ENCODE data around the gene CYP2W1.
"Not testable (repeated sequence)": the region's sequence is repeated elsewhere in the genome, so short reads cannot be mapped to it uniquely, and the experiment has no call there.

Gene CYP2W1

DNA sequence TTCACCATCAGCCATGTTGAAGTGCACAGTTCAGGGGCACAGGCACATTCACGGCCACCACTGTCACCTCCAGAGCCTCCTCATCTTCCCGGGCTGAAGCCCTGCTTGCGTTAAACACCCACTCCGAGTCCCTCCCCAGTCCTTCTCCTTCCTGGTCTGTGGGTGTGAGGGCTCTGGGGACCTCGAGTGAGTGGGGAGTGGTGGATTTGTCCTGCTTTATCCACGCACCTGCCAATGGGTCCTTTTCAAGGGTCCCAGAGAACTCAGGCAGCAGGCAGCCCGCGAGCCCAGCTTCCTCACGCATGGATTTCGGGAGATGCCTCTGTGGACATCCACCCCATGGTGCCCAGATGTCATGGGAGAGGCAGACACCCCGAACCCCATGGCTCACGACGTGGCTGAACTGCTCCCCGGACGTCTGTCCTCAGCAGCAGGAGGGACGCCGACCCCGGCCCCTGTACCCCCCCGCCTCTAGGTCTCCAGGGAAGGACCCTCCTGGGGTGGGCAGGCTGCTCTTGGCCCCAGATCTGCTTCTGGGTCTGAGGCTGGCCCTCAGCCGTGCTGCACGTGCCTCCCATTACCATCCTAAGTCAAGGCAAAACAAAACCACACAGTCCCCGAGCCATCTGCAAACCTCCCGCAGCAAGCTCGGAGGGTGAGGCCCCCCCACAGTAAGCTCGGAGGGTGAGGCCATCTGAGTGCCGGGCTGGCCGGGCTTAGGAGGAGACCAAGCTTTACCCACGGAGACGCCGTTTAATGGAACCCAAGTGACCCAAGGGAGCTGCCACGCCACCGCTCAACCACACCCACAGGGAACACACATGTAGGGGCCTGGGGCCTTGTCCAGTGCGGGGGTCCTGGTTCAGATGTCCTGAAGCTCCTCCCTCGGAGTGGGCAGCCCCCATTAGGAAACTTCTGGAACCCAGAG, 9.0 kb downstream of the CYP2W1 start:
- no peak overlapping the region for H3K4me3 ChIP-seq (ENCODE audit: low read length)
- DNase-seq (ENCODE audit: low read depth, low spot score), result no peak

DNA sequence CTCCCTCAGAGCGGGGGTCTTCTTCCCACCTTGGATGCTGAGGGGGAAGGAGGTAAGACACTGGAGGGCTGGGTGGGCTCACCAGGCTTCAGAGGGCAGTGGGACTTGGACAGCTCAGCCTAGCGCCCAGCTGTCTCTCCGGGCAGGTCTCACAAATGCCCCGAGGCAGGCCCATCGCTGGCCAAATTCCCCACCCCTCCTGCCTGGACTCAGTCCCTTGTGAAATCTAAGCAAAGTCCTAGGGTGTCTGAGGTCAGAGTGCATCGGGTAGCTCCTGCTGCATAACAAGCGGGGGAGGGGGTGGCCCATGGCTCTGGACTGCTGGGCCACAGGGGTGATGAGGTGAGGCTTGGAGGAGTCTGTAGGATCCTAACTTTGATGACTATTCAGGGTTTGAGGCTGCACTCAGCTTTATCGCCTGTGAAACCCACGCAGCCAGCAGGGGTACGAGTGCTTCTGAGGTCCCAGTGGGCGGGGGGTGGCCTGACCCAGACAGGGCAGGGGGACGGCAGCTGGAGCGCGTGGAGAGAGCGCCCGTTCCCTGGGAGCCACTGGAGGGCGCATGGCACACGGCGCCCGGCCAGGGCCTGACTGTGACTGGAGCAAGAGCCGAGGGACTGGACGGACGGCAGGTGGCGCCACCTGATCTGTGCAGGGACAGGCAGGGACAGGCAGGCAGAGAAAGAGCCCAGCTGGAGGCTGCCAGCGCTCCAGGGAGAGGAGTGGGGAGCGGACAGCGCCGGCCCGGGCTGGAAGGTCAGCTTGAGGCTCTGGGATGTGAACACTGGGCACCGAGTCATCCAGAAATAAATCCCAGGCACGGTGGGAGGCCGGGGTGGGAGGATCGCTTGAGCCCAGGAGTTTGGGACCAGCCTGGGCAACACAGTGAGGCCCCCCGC, 10.0 kb downstream of the CYP2W1 start:
- no peak overlapping the region for H3K4me3 ChIP-seq (ENCODE audit: low read length)
- peak; percentile 86 for DNase-seq (ENCODE audit: low read depth, low spot score)

DNA sequence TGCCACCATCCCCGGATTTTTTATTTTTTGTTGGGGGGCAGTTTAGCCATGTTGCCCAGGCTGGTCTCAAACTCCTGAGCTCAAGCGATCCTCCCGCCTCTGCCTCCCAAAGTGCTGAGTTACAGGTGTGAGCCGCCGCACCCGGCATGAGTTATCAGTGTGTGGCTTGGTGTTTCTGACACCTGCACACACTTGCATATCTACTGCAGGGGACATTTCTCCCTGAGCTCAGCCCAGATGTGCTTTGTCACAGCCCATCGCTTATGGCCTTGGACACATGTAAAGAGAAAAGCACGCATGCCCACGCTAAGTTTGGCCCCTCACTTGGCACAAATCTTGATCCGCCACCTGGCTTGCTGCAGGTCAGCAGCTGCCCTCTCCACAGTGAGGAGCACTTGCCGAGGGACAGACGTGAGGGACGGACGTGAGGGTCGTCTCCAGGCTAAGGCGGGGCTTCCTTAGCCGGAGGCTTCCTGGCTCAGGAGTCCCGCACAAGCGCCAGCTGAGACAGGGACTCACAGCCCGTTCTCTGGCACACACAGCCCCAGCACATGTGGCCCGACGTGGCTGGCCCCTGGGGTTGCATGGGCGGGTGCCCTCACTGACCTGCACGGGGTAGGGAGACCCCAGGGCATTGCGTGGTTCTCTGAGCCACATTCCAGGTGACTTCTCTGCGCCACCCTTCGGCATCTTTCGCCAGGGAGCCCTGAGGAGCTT, 11.8 kb downstream of the CYP2W1 start:
- no peak overlapping the region for H3K4me3 ChIP-seq (ENCODE audit: low read length)
- DNase-seq (ENCODE audit: low read depth, low spot score), result no peak

DNA sequence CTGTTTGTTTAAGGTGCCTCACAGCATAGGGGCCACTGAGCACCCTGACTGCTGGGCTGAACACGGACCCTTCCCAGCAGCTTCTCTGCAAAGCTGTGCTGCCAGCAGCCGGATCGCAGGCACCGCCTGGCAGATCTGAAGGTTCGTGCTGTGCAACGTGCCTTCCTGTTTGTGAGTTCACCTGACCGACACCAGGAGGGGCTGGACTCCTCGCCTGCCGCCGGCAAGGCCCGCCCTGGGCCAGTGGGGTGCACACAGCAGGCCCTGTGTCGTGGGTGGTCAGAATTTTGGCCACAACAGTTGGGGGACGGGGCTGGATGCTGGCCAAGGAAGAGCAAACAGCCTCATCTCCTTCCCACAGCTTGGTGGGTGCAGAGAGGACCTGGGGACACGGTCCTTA, 12.6 kb downstream of the CYP2W1 start:
- no peak overlapping the region for H3K4me3 ChIP-seq (ENCODE audit: low read length)
- no peak for DNase-seq (ENCODE audit: low read depth, low spot score)

DNA sequence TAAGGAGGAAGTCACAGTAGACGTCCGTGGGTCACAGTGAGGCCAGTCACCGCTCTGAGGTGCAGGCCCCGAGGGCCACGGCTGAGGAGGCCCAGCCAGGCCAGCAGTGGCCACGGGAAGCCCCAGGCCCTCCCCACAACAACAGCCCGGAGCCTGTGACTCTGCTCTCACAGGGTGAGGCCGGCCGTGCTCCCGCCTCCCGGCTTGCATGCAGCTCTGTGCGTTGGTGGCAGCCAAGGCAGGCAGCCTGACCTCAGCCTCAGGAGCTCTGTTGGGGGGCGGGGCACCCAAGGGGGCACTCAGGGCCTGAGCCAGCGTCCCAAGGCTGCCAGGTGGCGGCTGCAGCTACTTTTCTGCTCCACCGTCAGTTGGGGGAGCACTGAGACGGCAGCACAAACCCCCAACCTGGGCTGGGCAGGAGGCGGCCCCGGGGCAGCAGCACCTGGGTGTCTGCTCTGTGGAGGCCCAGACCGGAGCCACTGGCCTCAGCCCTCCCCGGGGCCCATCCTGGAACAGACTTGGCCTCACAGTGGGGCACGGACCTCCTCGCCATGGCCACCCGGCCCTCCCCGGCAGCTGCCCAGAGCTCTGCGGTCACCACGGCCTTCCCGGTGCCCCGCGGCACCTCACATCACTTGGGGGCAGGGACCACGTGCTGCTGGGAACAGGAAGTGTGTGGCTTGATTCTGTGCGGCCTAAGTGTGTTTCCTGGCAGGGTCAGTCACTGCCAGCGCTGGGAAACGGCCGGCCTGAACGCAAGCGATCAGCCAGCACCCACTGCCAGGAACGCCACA, 13.3 kb downstream of the CYP2W1 start:
- DNase-seq (ENCODE audit: low read depth, low spot score), result no peak

DNA sequence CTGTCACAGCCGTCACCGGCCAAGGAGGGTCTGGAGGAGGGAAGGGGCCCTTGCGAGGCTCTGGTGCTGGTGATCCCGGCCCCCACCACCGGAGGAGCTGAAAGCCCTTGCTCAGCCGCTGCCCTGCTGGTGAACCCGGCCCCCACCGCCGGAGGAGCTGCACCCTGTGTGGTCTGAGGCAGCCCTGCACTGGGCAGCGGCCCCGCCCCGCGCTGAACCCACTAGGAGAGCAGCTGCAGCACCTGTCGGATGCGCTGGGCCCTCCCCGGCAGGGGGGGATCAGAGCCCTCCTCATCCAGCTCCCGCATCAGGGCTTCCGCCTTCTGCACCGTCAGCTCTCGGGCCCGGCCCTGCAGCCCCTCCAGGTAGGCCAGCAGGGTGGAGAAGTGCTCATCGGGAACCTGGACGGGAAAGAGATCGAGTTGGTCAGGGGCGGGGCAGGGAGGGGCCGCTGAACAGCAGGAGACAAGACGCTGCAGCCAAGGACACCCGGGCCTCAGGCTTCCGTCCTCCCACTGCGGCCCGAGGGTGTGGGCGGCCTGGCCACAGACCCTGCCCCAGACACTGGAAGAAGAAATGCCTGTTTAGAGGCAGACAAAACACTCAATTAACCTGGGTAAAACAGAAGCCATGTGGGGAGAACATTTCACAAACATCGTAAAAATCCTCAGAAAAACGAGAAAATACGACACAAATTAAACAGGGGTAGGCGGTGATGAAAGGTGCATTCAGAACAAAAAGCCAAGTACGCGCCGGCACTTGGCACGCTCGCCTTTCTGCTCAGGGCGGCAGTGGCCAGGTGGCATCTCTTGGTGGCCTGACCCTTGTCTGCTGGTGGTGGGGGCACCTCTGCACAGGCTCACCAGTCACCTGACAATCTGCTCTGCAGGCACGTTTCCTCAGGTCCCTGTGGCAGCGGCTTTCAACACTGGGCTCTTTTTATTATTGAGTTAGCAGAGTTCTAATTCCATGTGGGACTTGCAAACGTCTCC, 14.7 kb downstream of the CYP2W1 start:
- no peak overlapping the region for H3K4me3 ChIP-seq (ENCODE audit: low read length)
- no peak for DNase-seq (ENCODE audit: low read depth, low spot score)

More for the DNA sequence above, 13.3 kb downstream of the CYP2W1 start:
- H3K4me3 ChIP-seq (ENCODE audit: low read length), result no peak overlapping the region

DNA sequence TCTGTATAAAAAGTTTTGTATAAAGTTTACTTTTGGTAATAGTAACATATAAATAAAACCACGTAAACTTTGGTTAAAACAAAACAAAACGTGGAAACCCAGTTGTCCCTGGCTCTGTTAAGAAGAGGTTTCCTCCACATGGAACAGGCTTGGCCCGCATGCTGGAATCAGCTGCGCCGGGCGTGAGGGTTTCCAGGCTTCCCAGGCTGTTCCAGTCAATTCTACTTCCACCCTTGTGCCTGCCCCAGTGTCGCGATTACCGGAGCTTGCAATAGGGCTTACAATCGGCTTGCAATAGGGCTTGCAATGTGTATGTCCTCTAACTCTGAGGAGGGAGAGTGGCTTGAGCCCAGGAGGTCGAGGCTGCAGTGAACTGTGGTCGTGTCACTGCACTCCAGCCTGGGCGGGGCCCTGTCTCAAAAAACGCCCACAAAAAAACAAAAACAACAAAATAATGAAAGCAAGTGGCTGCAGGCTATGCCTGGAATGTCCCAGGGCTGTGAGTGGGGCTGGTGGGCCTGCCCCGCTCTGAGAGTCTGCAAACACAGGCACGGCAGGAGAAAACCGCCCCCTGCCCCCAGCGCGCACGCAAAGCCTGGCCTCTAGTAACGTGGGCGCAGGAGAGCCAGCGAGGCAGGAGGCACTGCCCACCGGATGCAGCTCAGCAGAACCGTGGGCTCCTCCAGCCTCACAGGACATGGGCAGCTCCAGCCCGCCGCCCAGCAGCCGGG, 16.3 kb downstream of the CYP2W1 start:
- H3K4me3 ChIP-seq (ENCODE audit: low read length), result no peak overlapping the region
- DNase-seq (ENCODE audit: low read depth, low spot score), result no peak

DNA sequence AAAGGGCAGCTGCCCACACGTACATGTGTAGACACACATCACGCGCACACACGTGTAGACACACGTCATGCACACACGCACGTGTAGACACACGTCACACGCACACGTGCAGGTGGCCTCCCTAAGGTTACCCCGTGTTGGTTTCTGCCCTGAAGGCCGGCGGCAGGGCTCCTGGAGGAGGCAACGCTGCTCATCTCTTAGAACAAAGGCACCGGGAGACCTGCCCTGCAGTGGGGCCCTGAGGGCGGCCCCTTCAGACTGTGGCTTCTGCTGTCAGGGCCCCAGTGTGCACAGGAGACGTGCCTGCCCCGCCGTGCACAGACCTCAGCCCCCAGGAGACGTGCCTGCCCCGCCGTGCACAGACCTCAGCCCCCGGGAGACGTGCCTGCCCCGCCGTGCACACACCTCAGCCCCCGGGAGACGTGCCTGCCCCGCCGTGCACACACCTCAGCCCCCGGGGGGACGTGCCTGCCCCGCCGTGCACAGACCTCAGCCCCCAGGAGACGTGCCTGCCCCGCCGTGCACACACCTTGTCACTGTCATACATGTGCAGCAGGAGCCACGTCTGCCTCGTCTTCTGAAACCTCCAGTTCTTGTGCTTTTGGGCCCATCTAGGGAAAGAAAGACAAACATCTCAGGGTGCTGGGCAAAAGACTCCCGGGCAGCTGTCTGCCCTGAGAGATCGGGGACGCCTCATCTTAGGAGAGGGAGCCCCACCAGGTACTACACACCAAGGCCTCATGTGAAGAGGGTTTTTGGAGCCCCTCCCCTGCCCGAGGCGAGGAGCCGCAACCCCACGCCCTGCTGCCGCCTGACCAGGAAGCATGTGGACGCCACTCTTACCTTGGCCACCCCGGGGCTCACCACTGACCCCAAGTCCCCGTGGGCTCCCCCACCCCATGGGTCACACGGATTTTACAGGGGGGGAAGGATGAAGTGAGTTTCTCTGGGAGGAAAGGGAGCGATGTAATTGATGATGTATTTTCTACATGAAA, 17.3 kb downstream of the CYP2W1 start:
- no peak for DNase-seq (ENCODE audit: low read depth, low spot score)
- no peak overlapping the region for H3K4me3 ChIP-seq (ENCODE audit: low read length)

DNA sequence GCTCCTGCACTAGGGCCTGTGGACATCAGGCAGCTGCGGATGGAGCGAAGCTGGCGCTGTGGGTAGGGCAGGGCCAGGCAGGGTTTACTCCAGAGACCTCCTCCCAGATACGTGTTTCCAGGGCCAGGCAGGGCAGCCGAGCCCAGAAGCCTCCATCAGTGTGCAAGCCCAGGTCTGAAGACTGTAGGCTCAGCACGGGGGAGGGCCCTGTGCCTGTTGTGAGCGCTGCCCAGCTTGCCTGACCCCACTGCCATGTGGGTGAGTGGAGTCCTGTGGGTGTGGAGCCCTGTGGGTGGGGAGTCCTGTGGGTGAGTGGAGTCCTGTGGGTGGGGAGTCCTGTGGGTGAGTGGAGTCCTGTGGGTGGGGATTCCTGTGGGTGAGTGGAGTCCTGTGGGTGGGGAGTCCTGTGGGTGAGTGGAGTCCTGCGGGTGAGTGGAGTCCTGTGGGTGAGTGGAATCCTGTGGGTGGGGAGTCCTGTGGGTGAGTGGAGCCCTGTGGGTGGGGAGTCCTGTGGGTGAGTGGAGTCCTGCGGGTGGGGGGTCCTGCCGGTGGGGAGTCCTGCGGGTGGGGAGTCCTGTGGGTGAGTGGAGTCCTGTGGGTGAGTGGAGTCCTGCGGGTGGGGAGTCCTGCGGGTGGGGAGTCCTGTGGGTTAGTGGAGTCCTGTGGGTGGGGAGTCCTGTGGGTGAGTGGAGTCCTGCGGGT, 18.2 kb downstream of the CYP2W1 start:
- DNase-seq (ENCODE audit: low read depth, low spot score); H3K4me3 ChIP-seq (ENCODE audit: low read length): not testable (repeated sequence)

DNA sequence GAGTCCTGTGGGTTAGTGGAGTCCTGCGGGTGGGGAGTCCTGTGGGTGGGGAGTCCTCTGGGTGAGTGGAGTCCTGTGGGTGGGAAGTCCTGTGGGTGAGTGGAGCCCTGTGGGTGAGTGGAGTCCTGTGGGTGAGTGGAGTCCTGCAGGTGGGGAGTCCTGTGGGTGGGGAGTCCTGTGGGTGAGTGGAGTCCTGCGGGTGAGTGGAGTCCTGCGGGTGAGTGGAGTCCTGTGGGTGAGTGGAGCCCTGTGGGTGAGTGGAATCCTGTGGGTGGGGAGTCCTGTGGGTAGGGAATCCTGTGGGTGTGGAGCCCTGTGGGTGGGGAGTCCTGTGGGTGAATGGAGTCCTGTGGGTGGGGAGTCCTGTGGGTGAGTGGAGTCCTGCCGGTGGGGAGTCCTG, 19.0 kb downstream of the CYP2W1 start:
- DNase-seq (ENCODE audit: low read depth, low spot score); H3K4me3 ChIP-seq (ENCODE audit: low read length): not testable (repeated sequence)

DNA sequence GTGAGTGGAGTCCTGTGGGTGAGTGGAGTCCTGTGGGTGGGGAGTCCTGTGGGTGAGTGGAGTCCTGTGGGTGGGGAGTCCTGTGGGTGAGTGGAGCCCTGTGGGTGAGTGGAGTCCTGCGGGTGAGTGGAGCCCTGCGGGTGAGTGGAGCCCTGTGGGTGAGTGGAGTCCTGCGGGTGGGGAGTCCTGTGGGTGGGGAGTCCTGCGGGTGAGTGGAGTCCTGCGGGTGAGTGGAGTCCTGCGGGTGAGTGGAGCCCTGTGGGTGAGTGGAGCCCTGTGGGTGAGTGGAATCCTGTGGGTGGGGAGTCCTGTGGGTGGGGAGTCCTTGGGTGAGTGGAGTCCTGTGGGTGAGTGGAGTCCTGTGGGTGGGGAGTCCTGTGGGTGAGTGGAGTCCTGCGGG, 19.5 kb downstream of the CYP2W1 start:
- H3K4me3 ChIP-seq (ENCODE audit: low read length); DNase-seq (ENCODE audit: low read depth, low spot score): not testable (repeated sequence)

DNA sequence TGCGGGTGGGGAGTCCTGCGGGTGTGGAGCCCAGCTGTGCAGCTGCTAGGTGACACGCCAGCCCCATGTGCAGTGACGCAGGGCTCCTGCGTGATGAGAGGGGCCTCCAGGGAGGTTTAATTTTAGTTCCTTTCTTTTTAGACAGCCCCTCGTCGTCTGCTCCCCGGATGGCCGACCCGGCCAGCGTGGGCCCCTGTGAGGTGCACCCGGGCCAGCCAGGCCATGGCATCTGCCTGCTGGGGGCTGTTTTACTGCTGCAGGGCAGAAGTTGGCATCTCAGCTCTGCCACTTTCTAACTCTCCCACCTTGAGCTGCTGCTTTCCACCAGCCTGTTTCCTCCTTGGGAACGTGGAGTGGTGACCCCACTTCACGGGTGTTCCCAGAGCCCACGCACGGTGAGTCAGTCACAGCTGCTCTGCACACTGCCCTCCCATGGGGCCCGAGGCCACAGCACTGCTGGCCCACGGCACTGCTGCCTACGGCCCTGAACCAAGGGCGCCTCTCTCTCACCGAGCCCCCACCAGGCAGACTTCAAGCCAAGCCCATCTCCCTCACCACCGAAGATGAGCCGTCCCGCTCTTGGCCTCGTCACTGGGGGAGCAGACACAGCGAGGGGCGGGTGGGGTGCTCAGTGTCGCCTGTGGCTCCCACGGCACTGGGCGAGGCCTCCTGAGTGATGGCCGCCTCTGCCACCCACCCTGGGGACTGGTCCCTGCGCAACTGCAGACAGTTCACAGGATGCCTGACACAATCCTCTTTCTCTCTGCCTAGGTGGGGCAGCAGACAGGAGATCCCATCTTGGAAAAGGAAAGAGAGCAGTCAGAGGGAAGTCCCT, 21.3 kb downstream of the CYP2W1 start:
- no peak overlapping the region for H3K4me3 ChIP-seq (ENCODE audit: low read length)
- no peak for DNase-seq (ENCODE audit: low read depth, low spot score)

DNA sequence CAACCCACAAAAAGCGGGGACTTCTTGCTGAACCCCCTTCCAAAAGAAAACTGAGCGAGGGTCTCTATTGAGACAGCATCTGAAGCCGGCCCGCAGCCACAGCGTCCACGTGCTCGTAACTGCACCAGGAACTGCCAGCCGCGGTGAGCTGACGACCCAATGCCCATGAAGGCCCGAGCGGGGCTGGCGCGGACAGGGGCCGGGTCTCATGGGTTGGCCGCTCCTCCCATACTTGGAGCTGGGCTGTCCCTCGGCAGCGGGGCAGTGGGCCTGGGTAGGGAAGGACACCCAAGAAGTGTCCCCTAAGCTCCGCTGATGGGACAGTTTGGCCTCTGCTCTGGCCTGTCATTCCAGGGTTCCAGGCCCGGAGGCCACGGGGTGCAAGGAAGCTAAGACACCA, 22.3 kb downstream of the CYP2W1 start:
- no peak for DNase-seq (ENCODE audit: low read depth, low spot score)
- no peak overlapping the region for H3K4me3 ChIP-seq (ENCODE audit: low read length)

DNA sequence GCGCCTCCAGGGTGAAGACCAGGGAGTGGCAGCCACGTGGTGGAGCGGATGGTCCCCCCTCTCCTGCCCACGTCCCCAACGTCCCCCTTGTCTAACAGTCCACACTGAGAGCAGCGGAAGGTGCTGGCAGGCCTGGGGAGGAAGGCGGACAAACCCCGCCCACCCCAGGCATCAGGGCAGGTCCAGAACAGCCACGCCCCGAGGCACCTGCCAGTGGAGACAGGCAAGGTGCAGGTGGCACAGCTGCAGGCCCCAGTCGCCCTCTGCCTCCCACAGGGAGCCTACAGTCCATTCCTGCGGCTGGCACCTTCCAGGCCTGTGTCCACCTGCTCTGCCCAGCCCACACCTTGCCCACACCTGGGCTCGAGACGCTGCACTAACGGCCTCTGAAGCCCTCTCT, 24.9 kb downstream of the CYP2W1 start:
- H3K4me3 ChIP-seq (ENCODE audit: low read length), result no peak overlapping the region
- no peak for DNase-seq (ENCODE audit: low read depth, low spot score)

All from Jurkat, Clone E6-1 (cell line).